ENCODE results near the gene KCNN3. TPM values are rescaled to one million over a fixed set of nuclear protein-coding genes. Genes with fewer than 3 reads are reported as not detected.

The KCNN3 gene
- total and polyA plus RNA-seq, 2 donors: 1.5 to 16.6 TPM

GRCh38 chr1:154846565-154847442 lies 23.3 kb downstream of the KCNN3 start:
- H3K4me1 ChIP-seq (ENCODE audit: insufficient read depth): no peaks in the 10 kb centered on the region
- no peak overlapping the region for H3K27ac ChIP-seq (ENCODE audit: low read depth)
- H3K4me3 ChIP-seq (ENCODE audit: low read depth, low read length): no peak overlapping the region
- DNase-seq (ENCODE audit: extremely low spot score): no peak
- no peaks in the 10 kb centered on the region for H3K36me3 ChIP-seq (ENCODE audit: insufficient read depth)
- WGBS: 72% methylated on average over 19 of the region's 19 CpGs

DNA sequence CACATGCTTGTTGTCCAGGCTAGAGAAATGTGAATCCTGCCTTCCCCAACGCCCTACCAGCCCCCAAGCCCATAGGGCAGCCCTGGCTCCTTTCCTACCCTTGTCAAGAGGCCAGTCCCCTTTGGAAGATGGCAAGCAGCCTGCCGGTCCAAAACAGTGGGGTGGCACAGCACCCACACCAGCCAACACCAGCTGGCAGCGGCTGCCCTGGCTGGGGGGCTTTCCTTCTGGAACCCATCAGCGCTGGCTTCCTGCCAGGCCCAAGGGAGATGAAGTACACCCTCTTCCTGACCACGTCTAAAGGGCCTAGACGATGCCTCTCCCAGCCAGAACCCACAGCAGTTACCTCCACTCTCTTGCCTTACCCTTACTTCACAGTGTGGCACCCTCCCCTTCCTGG lies 24.2 kb downstream of the KCNN3 start:
- Histone ChIP-seq H3K36me3 (ENCODE audit: insufficient read depth) (no peaks in the 10 kb centered on the region), H3K4me1 (ENCODE audit: insufficient read depth) (no peaks in the 10 kb centered on the region), H3K4me3 (ENCODE audit: low read depth, low read length) (no peak overlapping the region), H3K27ac (ENCODE audit: low read depth) (no peak overlapping the region)
- DNase-seq (ENCODE audit: extremely low spot score): no peak
- WGBS: 56% methylated on average over 6 of the region's 6 CpGs

- DNase-seq (ENCODE audit: extremely low spot score): no peak
- Histone ChIP-seq H3K36me3 (ENCODE audit: insufficient read depth) (no peaks in the 10 kb centered on the region), H3K4me3 (ENCODE audit: low read depth, low read length) (no peak overlapping the region), H3K27ac (ENCODE audit: low read depth) (no peak overlapping the region), H3K4me1 (ENCODE audit: insufficient read depth) (no peaks in the 10 kb centered on the region)
- WGBS: 92% methylated on average over 3 of the region's 3 CpGs
Measured at GRCh38 chr1:154845174-154845573, 24.9 kb downstream of the KCNN3 start.

DNA sequence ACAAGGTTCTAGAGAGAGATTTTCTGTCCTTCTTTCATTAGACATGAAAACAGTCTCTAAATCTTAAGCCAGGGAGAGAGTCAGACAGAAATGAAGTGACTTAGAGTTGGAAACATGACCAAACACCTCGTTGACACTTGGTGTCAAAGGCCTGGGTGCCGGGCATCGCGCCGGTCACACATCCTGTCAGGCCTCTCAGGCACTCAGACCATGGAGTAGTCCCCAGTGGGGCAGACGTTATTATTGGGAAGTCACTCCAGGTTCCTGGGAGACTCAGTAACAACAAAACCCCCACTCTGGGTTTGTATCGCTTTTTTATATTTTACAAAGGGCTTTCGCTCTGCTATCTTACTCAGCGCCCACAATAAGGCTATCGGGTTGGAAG lies 25.8 kb downstream of the KCNN3 start:
- WGBS: 91% methylated on average over 10 of the region's 10 CpGs
- no peaks in the 10 kb centered on the region for H3K4me1 ChIP-seq (ENCODE audit: insufficient read depth)
- H3K27ac ChIP-seq (ENCODE audit: low read depth): no peak overlapping the region
- no peak overlapping the region for H3K4me3 ChIP-seq (ENCODE audit: low read depth, low read length)
- no peaks in the 10 kb centered on the region for H3K36me3 ChIP-seq (ENCODE audit: insufficient read depth)
- DNase-seq (ENCODE audit: extremely low spot score): no peak

DNA sequence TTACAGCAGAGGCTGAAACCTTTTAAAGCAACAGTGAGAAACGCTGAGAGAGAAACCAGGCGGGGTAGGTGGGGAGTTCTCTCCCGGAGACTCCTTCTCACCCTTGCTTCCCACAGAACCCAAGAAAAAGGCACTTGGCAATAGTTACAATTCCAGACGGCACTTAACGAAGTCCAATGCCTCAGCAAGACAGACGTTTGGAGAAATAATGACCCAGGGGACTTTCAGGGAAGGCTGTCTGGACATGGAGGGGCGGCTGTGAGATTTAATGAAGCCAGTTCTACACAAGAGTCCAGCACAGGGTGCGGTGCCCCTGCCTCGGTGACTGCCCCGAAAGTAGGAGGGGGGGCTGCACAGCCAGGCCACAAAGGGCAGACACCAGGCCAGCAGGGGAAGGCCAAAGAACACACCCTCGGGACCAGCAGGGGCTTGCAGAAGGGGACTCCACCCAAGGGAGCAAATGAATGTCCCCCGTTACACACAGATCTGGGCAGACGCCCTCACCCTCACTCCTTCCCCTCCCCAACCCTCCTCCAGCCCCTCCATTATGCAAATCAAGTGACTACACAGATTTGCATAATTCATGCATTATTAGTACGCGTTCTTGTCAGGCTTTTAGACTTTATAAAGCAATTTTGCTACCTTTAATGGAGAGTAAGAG lies 26.3 kb downstream of the KCNN3 start:
- 76% methylated on average over 15 of the region's 15 CpGs for WGBS
- H3K27ac ChIP-seq (ENCODE audit: low read depth): no peak overlapping the region
- H3K4me1 ChIP-seq (ENCODE audit: insufficient read depth): no peaks in the 10 kb centered on the region

DNA sequence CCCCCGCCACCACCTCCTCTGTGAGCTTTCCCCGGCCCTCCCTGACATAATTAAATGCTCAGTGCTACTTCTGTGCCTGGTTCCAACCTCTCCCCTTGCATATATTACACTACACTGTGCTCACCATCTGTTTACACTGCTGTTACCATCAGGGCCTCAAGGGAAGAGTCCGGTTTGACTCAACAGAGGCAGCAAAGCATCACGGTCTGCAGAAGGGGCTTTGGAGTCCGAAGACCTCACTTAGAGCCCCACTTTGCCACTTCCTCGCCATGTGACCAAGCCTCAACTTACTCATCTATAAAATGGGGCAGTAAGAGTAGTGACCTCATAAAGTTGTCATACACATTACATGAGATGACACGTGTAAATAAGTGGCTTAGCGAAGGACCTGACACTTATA lies 27.4 kb downstream of the KCNN3 start:
- Histone ChIP-seq H3K36me3 (ENCODE audit: insufficient read depth) (no peaks in the 10 kb centered on the region), H3K4me1 (ENCODE audit: insufficient read depth) (no peaks in the 10 kb centered on the region), H3K27ac (ENCODE audit: low read depth) (no peak overlapping the region), H3K4me3 (ENCODE audit: low read depth, low read length) (no peak overlapping the region)
- DNase-seq (ENCODE audit: extremely low spot score): no peak
- 89% methylated on average over 7 of the region's 8 CpGs for WGBS

More for the DNA sequence above, 26.3 kb downstream of the KCNN3 start:
- Histone ChIP-seq H3K4me3 (ENCODE audit: low read depth, low read length) (no peak overlapping the region), H3K36me3 (ENCODE audit: insufficient read depth) (no peaks in the 10 kb centered on the region)
- no peak for DNase-seq (ENCODE audit: extremely low spot score)

GRCh38 chr1:154841384-154841783 lies 28.7 kb downstream of the KCNN3 start:
- no peak overlapping the region for H3K27ac ChIP-seq (ENCODE audit: low read depth)
- 68% methylated on average over 4 of the region's 4 CpGs for WGBS
- no peak for DNase-seq (ENCODE audit: extremely low spot score)
- no peaks in the 10 kb centered on the region for H3K36me3 ChIP-seq (ENCODE audit: insufficient read depth)
- H3K4me1 ChIP-seq (ENCODE audit: insufficient read depth): no peaks in the 10 kb centered on the region
- no peak overlapping the region for H3K4me3 ChIP-seq (ENCODE audit: low read depth, low read length)

DNA sequence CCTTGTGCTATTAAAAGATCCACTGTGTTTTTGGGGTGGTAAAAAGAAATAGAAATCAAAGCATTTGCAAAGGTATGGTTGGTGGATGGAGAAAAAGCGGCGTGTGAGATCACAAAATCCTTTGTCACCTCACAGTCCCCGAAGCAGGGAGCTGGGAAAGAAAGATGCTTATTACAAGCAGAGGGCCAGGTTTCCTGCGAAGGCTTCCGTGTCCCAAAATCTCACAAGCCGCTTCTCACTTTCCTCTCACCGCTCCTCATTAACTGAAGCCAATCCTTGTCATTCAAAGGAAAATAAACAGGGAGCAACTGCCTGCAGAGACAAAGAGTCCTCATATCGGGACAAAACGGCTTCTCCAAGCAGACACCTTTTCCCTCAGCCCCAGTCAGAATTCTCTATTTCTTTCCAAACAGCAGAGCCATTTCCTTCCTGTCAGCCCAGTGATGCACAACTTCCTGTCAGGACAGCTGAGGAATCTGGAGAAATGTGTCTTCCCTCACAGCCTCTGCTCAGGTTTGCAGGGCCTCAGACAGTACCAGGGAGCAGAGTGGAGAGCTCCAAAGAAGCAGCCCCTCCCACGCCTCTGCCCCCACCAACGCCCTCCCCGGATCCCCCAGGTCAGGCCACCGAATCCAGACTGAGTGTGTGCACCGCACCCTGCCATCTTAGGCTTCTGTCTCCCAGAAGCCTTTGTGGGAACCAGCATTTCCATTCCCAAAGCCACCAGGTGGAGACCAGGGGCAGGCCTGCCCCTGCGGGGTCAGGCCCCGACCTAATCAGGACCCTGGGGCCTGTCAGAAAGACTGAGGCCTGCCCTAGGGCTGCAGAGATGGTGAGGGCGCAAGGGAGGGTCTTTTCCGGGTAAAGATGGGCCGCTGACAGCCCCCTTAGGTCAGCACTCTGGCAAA lies 29.6 kb downstream of the KCNN3 start:
- 76% methylated on average over 19 of the region's 19 CpGs for WGBS
- Histone ChIP-seq H3K4me3 (ENCODE audit: low read depth, low read length) (no peak overlapping the region), H3K4me1 (ENCODE audit: insufficient read depth) (no peaks in the 10 kb centered on the region), H3K27ac (ENCODE audit: low read depth) (no peak overlapping the region), H3K36me3 (ENCODE audit: insufficient read depth) (no peaks in the 10 kb centered on the region)
- DNase-seq (ENCODE audit: extremely low spot score): no peak

DNA sequence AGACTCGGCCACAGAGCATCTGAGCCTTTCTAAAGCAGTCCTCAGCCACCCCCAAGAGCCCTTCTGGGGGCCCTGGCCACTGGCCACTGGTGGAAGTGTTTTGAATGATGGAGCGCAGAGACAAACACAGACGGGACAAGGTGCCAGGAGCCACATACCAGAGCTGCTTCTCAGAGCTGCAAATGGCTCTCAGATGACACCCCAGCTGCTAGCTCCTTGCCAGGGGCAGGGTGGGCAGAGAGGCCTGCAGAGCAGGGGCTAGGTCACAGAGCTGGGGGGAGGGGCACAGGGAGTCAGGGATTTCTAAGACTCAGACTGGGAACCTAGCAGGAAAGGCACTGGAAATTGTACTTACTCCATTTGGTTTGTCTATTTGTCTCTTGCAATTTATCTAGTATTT lies 30.4 kb downstream of the KCNN3 start:
- Histone ChIP-seq H3K4me3 (ENCODE audit: low read depth, low read length) (no peak overlapping the region), H3K4me1 (ENCODE audit: insufficient read depth) (no peaks in the 10 kb centered on the region), H3K27ac (ENCODE audit: low read depth) (peak overlapping the region; percentile 4), H3K36me3 (ENCODE audit: insufficient read depth) (no peaks in the 10 kb centered on the region)
- no peak for DNase-seq (ENCODE audit: extremely low spot score)
- WGBS: 55% methylated on average over 3 of the region's 3 CpGs

- Histone ChIP-seq H3K36me3 (ENCODE audit: insufficient read depth) (no peaks in the 10 kb centered on the region), H3K27ac (ENCODE audit: low read depth) (no peak overlapping the region), H3K4me3 (ENCODE audit: low read depth, low read length) (no peak overlapping the region), H3K4me1 (ENCODE audit: insufficient read depth) (no peaks in the 10 kb centered on the region)
- no peak for DNase-seq (ENCODE audit: extremely low spot score)
- WGBS: 96% methylated on average over 9 of the region's 9 CpGs
Measured at GRCh38 chr1:154838988-154839387, 31.1 kb downstream of the KCNN3 start.

DNA sequence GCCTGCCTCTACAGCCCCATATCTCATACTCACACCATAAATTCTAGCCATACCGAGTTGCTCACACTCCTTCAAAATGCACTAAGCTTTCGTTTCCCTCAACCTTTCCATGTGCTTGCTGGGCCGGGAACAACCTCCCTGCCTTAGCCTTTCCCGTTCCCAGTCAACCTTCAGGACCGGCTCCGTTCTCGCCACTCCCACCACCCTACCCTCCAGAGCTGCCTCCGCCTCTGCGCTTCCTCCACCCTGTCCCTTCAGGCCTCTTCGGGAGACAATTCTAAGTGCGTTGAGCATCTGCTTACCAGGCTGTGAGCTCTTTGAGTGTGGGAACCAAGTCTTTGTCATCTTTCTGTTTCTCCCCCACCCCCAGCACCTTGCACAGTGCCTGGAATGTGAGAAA lies 31.6 kb downstream of the KCNN3 start:
- Histone ChIP-seq H3K36me3 (ENCODE audit: insufficient read depth) (no peaks in the 10 kb centered on the region), H3K4me3 (ENCODE audit: low read depth, low read length) (no peak overlapping the region), H3K4me1 (ENCODE audit: insufficient read depth) (no peaks in the 10 kb centered on the region), H3K27ac (ENCODE audit: low read depth) (no peak overlapping the region)
- DNase-seq (ENCODE audit: extremely low spot score): no peak
- 83% methylated on average over 11 of the region's 11 CpGs for WGBS

GRCh38 chr1:154837672-154838171 lies 32.4 kb downstream of the KCNN3 start:
- Histone ChIP-seq H3K4me3 (ENCODE audit: low read depth, low read length) (no peak overlapping the region), H3K36me3 (ENCODE audit: insufficient read depth) (no peaks in the 10 kb centered on the region), H3K27ac (ENCODE audit: low read depth) (no peak overlapping the region), H3K4me1 (ENCODE audit: insufficient read depth) (no peaks in the 10 kb centered on the region)
- 52% methylated on average over 13 of the region's 13 CpGs for WGBS
- DNase-seq (ENCODE audit: extremely low spot score): no peak

GRCh38 chr1:154837034-154837671 lies 32.9 kb downstream of the KCNN3 start:
- Histone ChIP-seq H3K4me3 (ENCODE audit: low read depth, low read length) (no peak overlapping the region), H3K4me1 (ENCODE audit: insufficient read depth) (no peaks in the 10 kb centered on the region), H3K27ac (ENCODE audit: low read depth) (no peak overlapping the region), H3K36me3 (ENCODE audit: insufficient read depth) (no peaks in the 10 kb centered on the region)
- 53% methylated on average over 13 of the region's 13 CpGs for WGBS
- DNase-seq (ENCODE audit: extremely low spot score): no peak
